Activated CD8-positive, alpha-beta memory T cell treated with anti-CD3 and anti-CD28 coated beads, Interleukin-2, amount 50 U/mL, for 1 hour (primary cell): ENCODE measurements around the gene TNS3.
"Not testable (repeated sequence)": the region's sequence is repeated elsewhere in the genome, so short reads cannot be mapped to it uniquely, and the experiment has no call there.

Experiments used
- DNase-seq: peaks from one replicate; pipeline ENCODE4 v3.0.0-alpha.2; 2020; ENCODE audit errors: extremely low read depth

Gene TNS3

DNA sequence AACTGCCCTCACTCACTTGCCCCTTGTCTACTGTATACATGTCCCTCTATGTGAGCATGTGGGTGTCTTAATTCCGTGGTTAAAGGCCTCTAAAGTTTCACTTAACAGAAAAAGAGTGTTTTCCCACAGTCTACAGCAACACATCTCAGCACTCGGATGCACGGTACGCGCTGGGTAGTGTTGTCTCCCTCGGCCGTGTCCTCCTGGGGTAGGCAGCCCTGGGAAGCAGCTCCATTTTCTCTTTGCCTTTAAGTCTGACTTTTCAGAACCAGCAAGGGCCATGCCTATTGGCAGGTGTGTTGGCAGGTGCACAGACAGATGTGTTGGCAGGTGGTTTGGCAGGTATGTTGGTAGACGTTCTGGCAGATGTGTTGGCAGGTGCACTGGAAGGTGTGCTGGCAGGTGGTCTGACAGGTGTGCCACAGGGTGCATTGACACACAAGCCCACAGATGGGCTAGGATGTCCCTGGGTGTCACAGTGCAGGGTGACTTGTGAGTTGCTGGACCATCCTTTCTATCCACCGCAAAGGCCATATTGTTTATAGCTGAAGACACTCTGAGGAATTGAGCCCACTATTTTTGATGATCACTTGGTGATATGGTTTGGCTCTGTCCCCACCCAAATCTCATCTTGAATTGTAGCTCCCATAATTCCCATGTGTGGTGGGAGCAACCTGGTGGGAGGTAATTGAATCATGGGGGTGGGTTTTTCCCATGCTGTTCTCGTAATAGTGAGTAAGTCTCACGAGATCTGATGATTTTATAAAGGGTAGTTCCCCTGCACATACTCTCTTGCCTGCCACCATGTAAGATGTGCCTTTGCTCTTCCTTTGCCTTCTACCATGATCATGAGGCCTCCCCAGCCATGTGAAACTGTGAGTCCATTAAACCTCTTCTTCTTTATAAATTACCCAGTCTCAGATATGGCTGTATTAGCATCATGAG is 296.9 kb downstream of the TNS3 start:
- DNase-seq = no peak

DNA sequence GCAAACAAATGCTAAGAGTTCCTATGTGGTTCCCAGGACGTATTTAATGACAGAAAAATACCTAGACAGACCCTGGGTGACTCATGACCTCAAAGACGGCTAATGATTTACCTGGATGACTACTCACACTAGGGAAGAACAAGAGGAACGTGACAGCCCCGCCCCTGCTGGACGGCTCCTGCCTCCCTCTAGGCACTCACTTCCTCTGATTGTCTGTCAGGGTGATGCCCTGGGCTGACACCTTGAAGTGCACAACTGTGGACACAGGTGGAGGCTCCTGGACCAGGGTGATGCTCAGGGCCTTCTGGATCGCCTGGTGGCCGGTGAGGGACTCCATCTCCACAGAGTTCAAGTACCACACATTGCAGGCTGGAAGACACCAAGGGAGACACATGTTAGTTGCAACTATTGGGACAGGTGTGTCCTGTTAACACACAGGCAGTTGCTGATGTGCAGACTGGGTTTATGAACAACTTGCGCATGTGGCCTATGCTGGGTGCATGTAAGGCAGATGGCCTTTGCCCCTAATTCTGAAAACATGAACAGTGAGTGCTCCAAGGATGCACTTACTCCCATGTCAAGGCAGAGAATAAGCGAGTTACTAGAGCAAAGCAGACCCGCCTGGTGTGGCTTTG is 298.3 kb downstream of the TNS3 start:
- DNase-seq = no peak

DNA sequence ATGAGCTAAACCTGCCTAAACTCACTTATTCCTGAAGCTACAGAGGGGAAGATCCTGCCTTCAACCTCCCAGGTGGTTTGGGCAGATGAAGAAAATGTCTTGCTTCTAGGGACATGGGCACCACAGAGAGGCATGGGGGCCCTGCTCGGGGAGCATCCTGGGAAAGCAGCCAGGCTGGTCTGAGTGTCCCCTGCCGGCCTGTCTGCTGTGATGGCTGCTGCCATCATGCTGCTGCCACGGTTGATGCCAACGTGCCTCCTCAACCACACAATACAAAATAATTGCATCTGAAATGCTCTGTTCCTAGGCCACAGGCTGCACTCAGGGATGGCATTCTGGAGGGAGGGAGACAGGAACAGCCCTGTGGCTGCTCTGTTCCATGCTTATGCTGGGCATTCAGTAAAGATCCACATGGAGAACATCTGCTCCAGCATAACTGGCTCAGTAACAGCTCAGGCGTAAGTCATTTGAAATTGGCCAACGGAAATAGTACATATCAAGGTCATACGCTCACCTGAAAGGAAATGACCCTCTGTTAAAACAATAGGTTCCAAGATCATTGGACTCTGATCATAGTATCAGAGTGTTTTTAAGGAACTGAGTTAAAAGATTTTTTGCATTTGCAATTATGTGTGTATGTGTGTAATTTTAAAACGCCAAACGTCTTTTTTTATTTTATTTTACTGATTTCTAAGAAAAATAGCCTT is 299.0 kb downstream of the TNS3 start:
- DNase-seq = no peak

DNA sequence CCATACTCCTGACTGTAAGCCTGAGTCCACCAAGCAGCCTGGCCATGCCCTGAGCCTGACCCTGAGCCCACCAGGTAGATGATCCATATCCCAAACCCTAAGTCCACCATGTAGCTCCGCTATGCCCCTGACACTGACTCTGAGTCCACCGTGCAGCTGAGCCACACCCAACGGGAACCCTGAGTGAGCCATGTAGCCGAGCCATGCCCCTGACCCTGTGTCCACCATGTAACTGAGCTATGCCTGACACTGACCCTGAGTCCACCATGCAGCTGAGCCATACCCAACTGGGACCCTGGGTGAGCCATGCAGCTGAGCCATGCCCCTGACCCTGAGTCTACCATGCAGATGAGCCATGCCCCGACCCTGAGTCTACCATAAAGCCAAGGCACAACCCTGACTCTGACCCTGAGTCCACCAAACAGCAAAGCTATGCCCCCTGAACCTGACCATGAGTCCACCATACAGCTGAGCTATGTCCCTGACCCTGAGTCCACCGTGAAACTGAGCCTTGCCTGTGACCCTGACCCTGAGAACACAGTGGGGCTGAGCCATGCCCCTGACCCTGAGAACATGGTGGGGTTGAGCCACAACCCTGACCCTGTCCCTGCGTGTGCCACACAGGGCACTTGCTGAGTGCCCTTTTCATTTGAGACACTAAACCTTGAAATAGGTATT is 299.8 kb downstream of the TNS3 start:
- DNase-seq = no peak

DNA sequence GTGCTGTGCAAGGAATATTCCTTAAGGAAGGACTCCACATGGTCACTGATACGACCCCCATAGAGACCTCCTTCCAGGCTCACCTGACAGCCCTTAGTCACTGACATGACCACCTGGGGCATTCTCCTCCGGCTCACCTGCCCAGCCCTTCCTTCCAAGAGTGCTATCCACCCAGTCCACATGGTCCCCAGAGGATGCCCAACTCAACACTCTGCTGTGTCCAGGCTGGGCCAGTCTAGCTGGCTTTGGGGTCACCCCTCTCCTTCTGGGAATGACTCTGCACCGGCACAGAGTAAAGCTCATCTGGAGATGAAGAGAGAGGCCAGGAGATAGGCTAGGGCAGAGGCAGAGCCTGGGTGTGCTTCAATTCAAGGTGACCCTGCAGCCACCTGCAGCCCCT is 300.8 kb downstream of the TNS3 start:
- DNase-seq = no peak

DNA sequence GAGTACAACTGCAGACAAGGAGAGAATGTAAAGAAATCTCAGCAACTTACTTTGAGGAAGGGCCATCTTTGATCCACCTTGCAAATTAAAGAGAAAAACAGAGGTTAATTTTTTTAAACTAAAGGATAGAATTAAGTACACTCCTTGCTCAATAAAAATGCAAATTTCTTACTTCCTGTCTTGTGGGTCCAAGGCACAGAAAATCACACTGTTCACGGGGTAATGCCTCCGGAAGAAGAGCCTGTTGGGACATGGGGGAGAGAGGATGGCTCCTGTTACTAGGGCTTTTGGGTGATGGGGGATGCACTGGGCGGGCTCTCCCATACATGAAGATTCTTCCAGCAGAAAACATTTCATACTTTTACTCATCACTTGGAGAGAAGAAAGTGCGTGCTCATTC is 301.8 kb downstream of the TNS3 start:
- no peak for DNase-seq

DNA sequence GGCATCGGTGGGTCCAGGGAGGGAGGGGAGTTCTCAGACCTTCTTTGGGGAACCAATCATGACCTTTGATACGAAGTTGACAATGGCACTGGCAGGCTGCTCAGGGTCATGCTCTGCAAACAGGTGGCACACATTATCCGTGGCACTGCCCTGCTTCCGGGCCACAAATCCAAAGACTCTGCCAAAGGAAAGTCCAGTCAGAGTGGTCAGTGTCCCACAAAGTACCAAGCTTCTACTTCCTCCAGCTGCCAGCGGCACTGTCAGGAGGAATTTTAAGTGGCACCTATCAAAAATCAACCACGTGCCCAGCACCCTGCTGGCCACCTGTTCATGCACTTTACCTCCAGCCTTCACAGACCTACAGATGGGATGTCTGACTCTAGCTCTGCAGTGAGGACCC is 303.9 kb downstream of the TNS3 start:
- DNase-seq = no peak

DNA sequence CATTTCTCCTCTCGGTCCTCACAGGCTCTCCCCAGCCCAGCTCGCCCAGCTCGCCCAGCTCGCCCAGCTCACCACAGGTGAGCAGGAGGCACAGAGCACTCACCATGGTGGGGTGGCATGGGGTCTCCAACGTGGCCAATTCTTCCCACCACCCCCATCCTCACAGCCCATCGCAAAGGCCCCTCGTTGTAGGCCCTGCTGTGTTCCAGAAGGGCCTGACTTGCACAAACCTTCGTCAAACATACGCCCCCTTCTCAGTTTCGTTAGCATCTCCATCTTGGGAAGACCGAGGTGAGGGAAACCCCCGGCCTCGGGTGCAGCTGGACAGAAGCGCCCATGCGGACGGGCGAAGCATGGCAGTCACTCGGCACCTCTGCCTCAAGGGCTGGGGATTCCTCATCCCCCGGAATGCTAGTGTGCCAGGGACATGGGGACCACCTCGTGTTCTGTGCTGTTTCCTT is 304.6 kb downstream of the TNS3 start:
- DNase-seq = no peak

DNA sequence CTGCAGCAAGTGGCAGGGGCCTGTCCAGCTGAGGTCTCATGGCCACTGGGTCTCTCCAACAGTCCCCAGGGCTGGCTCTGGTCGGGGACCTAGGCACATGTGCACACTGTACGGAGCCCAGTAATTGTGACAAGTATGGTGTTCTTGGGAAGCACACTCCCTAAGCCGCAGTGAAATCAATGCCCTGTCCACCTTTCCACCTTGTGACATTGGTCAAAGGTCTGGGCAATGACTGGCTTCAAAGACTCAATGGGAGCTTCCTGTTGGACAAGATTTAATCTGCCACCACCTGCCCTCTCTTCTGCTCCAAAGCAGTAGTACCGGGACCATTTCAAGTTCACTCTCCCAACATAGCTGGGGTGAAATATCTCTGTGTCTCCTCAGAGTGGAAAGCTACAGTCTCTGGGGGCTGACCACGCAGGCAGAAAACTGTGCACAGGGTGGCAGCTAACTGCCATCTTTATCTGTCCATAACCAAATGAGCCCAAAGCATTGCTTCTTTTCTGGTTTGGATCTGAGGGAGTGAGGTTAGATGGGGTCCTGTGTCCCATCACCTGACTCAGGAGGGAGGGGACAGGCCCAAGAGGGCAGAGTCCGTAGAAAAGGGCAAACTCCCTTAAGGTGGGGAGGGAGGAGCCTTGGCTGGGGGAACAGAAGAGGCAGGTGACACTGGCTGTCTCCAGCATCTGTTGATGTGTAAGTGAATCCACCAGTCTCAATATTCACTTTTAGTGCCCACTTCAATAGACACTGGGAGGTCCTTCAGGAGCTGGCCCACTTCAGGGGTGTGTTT is 307.7 kb downstream of the TNS3 start:
- DNase-seq = no peak

DNA sequence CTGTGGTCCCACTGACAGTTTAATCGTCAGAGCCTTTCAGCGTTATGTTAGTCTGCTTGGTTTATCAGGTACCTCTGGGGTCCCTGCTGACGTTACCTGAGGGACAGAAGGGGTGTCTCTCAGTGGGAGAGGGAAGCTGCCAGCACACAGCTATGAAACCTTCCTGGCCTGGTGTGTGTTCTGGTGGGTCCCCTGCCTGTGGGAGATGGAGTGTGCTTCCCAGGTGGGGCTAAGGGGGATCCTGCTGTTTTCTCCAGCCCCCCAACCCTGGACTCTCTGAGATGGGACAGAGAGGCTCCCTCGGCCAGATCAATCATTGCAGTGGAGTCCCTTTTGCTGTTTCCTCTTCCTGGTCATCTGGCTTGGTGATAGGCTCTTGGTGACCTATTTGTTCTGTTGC is 308.8 kb downstream of the TNS3 start:
- no peak for DNase-seq

DNA sequence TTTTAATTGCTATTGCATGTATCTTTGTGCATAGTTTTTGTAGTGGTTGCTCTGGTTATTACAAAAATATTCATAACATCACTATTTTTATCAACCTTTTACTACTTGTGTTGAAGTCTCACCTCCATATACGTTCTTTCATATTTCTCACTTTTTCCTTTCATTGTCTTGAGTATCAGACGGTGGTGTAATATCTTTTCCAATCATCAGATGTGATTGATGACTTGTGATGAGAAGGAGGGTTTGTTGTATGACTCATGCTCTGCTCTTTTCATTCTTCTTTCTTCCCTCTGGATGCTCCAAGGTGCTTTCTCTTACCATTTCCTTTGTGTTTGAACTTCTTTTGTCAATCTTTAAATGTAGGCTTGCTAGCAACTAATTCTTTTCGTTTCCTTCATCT is 310.2 kb downstream of the TNS3 start:
- no peak for DNase-seq

DNA sequence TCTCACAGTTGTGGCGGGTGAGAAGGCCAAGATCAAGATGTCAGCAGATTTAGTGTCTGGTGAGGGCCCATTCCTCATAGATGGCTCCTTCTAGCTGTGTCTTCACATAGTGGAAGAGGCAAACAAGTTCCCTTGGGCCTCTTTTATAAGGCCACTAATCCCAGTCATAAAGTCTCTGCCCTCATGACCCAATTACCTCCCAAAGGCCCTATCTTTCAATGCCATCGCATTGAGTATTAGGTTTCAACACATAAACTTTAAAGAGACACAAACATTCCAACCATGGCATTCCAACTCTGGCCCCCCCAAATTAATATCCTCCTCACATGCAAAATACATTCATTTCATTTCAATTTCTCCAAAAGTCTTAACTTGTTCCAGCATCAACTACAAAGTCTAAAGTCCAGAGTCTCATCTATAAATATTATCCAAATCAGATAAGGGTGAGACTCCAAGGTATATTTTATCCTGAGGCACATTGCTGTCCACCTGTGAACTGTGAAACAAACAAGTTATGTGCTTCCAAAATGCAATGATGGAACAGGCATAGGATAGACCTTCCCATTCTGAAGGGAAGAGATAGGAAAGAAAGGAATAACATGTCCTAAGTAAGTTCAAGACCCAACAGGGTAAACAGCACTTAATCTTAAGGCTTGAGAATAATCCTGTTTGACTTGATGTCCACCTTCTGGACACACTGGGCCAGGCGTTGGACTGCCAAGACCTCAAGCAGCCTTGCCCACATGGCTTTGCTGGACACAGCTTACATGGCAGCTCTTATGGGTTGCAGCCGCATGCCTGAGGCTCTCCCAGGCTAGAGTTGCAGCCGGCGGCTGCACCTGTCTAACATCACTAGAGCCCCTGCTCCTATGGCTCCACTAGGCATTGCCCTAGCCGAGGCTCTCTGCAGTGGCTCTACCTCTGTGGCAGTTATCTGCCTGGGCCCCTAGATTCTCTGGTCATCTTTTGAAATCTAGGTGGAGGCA is 312.8 kb downstream of the TNS3 start:
- no peak for DNase-seq

DNA sequence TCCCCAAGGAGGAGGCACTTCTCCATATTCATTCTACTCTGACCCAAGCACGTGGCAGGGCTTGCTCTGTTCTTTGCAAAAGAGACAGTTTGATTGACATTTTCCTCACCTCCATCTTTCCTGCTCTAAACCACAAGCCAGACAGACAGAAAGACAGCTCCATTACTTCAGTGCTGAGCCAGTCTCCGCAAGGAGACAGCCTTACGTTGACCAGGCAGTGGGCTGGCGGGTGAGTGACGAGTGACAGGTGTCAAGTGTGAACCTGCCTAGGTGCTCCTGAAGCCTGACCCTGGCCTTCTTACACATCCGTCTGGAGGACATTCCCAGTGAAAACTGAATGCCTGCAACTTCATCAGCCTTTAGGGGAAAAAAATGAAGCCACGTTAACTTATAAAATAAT is 314.6 kb downstream of the TNS3 start:
- no peak for DNase-seq

DNA sequence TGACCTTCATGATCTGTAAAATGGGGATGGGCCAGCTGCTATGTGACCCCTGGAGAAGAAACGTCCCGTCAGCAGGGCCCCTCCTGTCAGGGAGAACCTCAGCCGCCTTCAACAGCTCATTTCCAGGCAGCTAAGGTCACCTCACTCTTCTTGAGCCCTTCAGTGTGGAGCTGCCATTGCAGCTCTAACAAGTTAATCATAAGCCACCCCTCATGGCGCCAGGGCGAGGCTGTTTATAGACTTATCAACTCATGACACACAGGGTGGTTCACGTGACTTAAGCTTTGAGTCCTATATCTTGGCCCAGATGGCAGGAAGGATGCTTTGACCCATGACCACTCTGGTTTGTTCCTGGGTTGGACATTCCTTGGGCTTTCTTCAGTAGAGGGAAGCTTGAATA is 315.1 kb downstream of the TNS3 start:
- DNase-seq = no peak

DNA sequence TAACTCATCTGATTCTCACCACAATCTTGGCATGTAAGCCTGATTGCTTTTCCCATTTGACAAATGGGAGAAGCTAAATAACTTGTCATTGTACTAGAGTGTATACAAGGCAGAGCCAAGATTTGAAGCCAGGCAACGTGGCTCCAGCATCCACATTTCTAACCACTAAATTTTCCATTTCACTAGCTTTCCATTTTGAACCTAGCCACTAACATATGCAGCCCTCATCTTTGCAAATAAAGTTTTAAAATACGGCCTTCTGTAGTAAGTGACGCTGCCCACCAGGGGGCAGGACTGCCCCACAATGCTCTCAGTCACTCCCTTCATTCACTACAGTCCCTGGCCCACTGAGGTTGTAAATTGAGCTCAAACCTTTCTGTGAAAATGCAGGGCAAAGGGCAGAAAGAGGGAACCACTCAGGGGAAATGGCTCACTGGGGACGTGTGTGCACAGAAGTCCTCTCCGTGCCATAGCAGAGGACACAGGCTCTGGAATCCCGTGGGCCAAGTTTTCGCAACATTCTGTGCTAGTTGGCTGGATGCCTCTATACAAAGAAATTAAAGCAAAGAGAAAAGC is 315.7 kb downstream of the TNS3 start:
- no peak for DNase-seq

DNA sequence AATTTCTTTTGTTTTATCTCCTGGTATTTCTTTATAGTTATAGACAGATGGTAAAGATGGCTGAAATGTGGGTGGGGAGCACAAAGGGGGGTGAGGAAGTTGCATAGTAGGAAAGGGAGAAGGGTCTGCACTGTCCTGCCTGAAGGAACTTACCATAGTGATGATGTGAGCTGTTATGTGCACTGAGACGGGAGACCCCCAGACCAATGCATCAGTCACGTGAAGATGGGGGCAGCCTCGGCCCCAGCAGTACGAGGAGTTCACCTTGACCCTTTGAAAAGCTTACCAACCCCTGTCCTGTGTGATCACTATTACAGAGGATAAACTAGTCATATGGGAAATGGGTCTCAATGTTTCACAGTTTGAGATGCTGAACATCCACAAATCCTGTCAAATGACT is 316.3 kb downstream of the TNS3 start:
- DNase-seq = no peak

DNA sequence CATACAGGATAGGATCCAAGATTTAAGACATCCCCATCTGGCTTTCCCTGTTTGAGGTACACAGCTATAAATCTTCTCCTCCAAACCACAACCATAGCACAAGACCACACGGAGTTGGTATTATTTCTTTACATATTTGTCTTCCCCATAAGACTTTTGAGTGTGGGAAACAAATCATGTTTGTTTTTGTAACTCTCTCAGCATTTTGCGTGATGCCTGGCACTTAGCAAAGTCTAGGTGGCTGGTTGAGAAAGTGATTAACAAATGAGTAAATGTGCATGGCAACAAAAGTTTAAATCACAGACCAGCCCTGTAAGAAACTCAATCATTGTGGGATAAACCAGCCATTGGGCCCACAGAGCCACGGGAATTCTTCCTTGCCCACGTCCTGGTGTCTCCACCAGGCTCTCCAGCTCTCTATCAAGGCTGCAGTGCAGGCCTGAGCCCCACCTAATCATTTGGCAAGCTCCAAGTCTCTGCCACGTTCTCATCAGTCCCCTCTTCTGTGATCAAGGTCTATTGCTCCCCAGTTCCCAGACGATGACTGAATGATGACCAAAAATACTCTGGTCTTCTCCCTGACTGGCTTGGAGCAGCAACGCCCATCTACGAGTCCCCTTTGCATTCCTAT is 317.8 kb downstream of the TNS3 start:
- no peak for DNase-seq

DNA sequence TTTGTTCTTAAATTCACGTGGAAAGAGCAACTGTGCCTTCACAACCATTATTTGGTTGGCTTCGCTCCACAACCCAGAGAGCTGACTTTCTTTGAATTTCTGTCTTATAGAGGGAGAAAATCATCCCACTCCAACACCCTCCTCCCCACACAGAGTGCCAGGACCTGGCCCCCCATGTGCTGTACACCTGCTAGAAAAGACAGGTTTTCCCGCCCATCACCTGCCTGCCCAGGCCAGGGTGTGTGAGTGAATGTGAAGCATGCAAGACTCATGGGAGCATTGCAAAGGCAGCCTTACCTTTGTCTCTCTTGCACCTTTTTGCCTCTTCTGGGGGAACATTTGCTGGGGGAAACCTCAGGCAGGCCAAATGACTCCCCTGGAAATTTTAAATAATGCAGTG is 319.0 kb downstream of the TNS3 start:
- DNase-seq = no peak

DNA sequence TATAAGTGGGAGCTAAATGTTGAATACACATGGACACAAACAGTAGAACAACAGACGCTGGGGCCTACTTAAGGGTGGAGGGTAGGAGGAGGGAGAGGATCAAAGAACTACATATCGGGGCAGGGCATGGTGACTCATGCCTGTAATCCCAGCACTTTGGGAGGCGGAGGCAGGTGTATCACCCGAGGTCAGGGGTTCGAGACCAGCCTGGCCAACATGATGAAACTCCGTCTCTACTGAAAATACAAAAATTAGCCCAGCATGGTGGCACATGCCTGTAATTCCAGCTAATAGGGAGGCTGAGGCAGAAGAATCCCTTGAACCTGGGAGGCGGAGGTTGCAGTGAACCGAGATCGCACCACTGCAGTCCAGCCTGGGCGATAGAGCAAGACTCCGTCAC is 319.8 kb downstream of the TNS3 start:
- not testable (repeated sequence) for DNase-seq
